ENCODE data around the gene PDC. TPM values are rescaled to one million over a fixed set of nuclear protein-coding genes. Genes with fewer than 3 reads are reported as not detected.

PDC gene
- total RNA-seq, 1 donor from 2014 or later = not detected

- Mint-ChIP-seq H3K36me3 (ENCODE audit: low read depth) (no peaks in the 10 kb centered on the region), H3K4me1 (ENCODE audit: low read depth) (no peaks in the 10 kb centered on the region)
Measured at GRCh38 chr1:186456729-186457255, 4.1 kb downstream of the PDC start.

GRCh38 chr1:186454981-186455380 is 5.9 kb downstream of the PDC start:
- no peak for DNase-seq (ENCODE audit: low spot score)
- no peaks in the 10 kb centered on the region for H3K9me3 Mint-ChIP-seq (ENCODE audit: low read depth)
- H3K27me3 Mint-ChIP-seq (ENCODE audit: low read depth) = no peaks in the 10 kb centered on the region
- no peak overlapping the region for H3K27ac Mint-ChIP-seq (ENCODE audit: unreplicated experiment)
- no peak overlapping the region for H3K4me3 Mint-ChIP-seq (ENCODE audit: unreplicated experiment)
- no peaks in the 10 kb centered on the region for H3K4me1 Mint-ChIP-seq (ENCODE audit: low read depth)
- no peak for TF ChIP-seq CTCF (IDR thresholded peaks at IDR 0.05)
- no peaks in the 10 kb centered on the region for H3K36me3 Mint-ChIP-seq (ENCODE audit: low read depth)

More at GRCh38 chr1:186456729-186457255, 4.1 kb downstream of the PDC start:
- DNase-seq (ENCODE audit: low spot score) = no peak
- Mint-ChIP-seq H3K27me3 (ENCODE audit: low read depth) (no peaks in the 10 kb centered on the region), H3K9me3 (ENCODE audit: low read depth) (no peaks in the 10 kb centered on the region), H3K27ac (ENCODE audit: unreplicated experiment) (no peak overlapping the region), H3K4me3 (ENCODE audit: unreplicated experiment) (no peak overlapping the region)
- TF ChIP-seq CTCF (IDR thresholded peaks at IDR 0.05) = no peak

GRCh38 chr1:186446152-186446551 is 14.8 kb downstream of the PDC start:
- Mint-ChIP-seq H3K27ac (ENCODE audit: unreplicated experiment) (no peak overlapping the region), H3K27me3 (ENCODE audit: low read depth) (no peaks in the 10 kb centered on the region), H3K4me3 (ENCODE audit: unreplicated experiment) (no peak overlapping the region), H3K36me3 (ENCODE audit: low read depth) (no peaks in the 10 kb centered on the region), H3K4me1 (ENCODE audit: low read depth) (no peaks in the 10 kb centered on the region), H3K9me3 (ENCODE audit: low read depth) (no peaks in the 10 kb centered on the region)
- no peak for DNase-seq (ENCODE audit: low spot score)
- TF ChIP-seq CTCF (IDR thresholded peaks at IDR 0.05) = no peak

- H3K4me3 Mint-ChIP-seq (ENCODE audit: unreplicated experiment) = no peak overlapping the region
- no peak for TF ChIP-seq CTCF (IDR thresholded peaks at IDR 0.05)
Measured at GRCh38 chr1:186443638-186444037, 17.3 kb downstream of the PDC start.

GRCh38 chr1:186442651-186443375 is 18.1 kb downstream of the PDC start:
- Mint-ChIP-seq H3K27ac (ENCODE audit: unreplicated experiment) (no peak overlapping the region), H3K4me1 (ENCODE audit: low read depth) (no peaks in the 10 kb centered on the region), H3K9me3 (ENCODE audit: low read depth) (no peaks in the 10 kb centered on the region), H3K36me3 (ENCODE audit: low read depth) (no peaks in the 10 kb centered on the region), H3K27me3 (ENCODE audit: low read depth) (no peaks in the 10 kb centered on the region), H3K4me3 (ENCODE audit: unreplicated experiment) (no peak overlapping the region)
- TF ChIP-seq CTCF (IDR thresholded peaks at IDR 0.05) = no peak
- no peak for DNase-seq (ENCODE audit: low spot score)

More at GRCh38 chr1:186443638-186444037, 17.3 kb downstream of the PDC start:
- Mint-ChIP-seq H3K36me3 (ENCODE audit: low read depth) (no peaks in the 10 kb centered on the region), H3K4me1 (ENCODE audit: low read depth) (no peaks in the 10 kb centered on the region), H3K9me3 (ENCODE audit: low read depth) (no peaks in the 10 kb centered on the region), H3K27me3 (ENCODE audit: low read depth) (no peaks in the 10 kb centered on the region), H3K27ac (ENCODE audit: unreplicated experiment) (no peak overlapping the region)
- no peak for DNase-seq (ENCODE audit: low spot score)
